ENCODE measurements around the gene SLC27A6. TPM values are rescaled to one million over a fixed set of nuclear protein-coding genes. Genes with fewer than 3 reads are reported as not detected.

The SLC27A6 gene
- total RNA-seq, 1 donor from 2014 or later = 0.09 TPM

- Mint-ChIP-seq H3K27me3 (ENCODE audit: low read depth) (peaks cover 16% of the 10 kb centered on the region), H3K4me1 (no peaks in the 10 kb centered on the region), H3K9me3 (no peaks in the 10 kb centered on the region), H3K27ac (ENCODE audit: unreplicated experiment) (no peak overlapping the region), H3K36me3 (ENCODE audit: low read depth) (no peaks in the 10 kb centered on the region), H3K4me3 (no peak overlapping the region)
- DNase-seq (ENCODE audit: low read depth, low spot score) = no peak
- TF ChIP-seq, protein P1, sequence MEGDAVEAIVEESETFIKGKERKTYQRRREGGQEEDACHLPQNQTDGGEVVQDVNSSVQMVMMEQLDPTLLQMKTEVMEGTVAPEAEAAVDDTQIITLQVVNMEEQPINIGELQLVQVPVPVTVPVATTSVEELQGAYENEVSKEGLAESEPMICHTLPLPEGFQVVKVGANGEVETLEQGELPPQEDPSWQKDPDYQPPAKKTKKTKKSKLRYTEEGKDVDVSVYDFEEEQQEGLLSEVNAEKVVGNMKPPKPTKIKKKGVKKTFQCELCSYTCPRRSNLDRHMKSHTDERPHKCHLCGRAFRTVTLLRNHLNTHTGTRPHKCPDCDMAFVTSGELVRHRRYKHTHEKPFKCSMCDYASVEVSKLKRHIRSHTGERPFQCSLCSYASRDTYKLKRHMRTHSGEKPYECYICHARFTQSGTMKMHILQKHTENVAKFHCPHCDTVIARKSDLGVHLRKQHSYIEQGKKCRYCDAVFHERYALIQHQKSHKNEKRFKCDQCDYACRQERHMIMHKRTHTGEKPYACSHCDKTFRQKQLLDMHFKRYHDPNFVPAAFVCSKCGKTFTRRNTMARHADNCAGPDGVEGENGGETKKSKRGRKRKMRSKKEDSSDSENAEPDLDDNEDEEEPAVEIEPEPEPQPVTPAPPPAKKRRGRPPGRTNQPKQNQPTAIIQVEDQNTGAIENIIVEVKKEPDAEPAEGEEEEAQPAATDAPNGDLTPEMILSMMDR (conservative IDR thresholded peaks at IDR 0.05) = no peak
These were observed 14.5 kb downstream of the SLC27A6 start for GRCh38 chr5:128979761-128980160.

DNA sequence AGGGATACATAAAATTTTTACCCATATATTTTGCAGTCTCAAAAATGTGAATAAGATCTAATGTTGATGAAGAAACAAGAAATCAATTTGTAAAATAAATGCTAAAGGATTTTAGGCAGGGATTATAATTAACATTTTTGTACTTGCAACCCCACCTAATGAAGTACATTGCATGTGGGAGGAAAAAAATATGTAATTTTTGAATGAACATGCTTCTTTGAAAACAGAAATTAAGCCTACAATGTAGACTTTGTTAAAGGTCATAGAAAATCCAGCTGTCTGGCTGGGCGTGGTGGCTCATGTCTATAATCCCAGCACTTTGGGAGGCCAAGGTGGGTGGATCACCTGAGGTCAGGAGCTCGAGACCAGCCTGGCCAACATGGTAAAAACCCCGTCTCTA lies 15.6 kb downstream of the SLC27A6 start:
- Mint-ChIP-seq H3K36me3 (ENCODE audit: low read depth) (no peaks in the 10 kb centered on the region), H3K4me1 (no peaks in the 10 kb centered on the region), H3K27me3 (ENCODE audit: low read depth) (peaks cover 14% of the 10 kb centered on the region), H3K4me3 (no peak overlapping the region), H3K27ac (ENCODE audit: unreplicated experiment) (no peak overlapping the region), H3K9me3 (no peaks in the 10 kb centered on the region)
- no peak for DNase-seq (ENCODE audit: low read depth, low spot score)
- TF ChIP-seq, protein P1 (conservative IDR thresholded peaks at IDR 0.05) = no peak

- Mint-ChIP-seq H3K4me1 (no peaks in the 10 kb centered on the region), H3K27me3 (ENCODE audit: low read depth) (peaks cover 5% of the 10 kb centered on the region), H3K27ac (ENCODE audit: unreplicated experiment) (no peak overlapping the region), H3K9me3 (no peaks in the 10 kb centered on the region), H3K4me3 (no peak overlapping the region), H3K36me3 (ENCODE audit: low read depth) (no peaks in the 10 kb centered on the region)
- TF ChIP-seq, protein P1 (conservative IDR thresholded peaks at IDR 0.05) = no peak
- no peak for DNase-seq (ENCODE audit: low read depth, low spot score)
These were observed 19.2 kb downstream of the SLC27A6 start for GRCh38 chr5:128984480-128984879.

- no peaks in the 10 kb centered on the region for H3K4me1 Mint-ChIP-seq
- H3K27ac Mint-ChIP-seq (ENCODE audit: unreplicated experiment) = no peak overlapping the region
These were observed 23.2 kb downstream of the SLC27A6 start for GRCh38 chr5:128988476-128988875.

GRCh38 chr5:129001841-129002526 lies 36.7 kb downstream of the SLC27A6 start:
- Mint-ChIP-seq H3K27ac (ENCODE audit: unreplicated experiment) (peak overlapping the region; percentile 14), H3K9me3 (peaks cover 2% of the 10 kb centered on the region), H3K36me3 (ENCODE audit: low read depth) (no peaks in the 10 kb centered on the region), H3K27me3 (ENCODE audit: low read depth) (no peaks in the 10 kb centered on the region), H3K4me3 (no peak overlapping the region), H3K4me1 (peaks cover 25% of the 10 kb centered on the region)
- TF ChIP-seq, protein P1 (conservative IDR thresholded peaks at IDR 0.05) = no peak
- no peak for DNase-seq (ENCODE audit: low read depth, low spot score)

More at GRCh38 chr5:128988476-128988875, 23.2 kb downstream of the SLC27A6 start:
- no peak for DNase-seq (ENCODE audit: low read depth, low spot score)
- TF ChIP-seq, protein P1 (conservative IDR thresholded peaks at IDR 0.05) = no peak
- Mint-ChIP-seq H3K4me3 (no peak overlapping the region), H3K9me3 (no peaks in the 10 kb centered on the region), H3K36me3 (ENCODE audit: low read depth) (no peaks in the 10 kb centered on the region), H3K27me3 (ENCODE audit: low read depth) (peaks cover 5% of the 10 kb centered on the region)

All from neural crest cell (in vitro differentiated cells).